ENCODE results near the gene CCDC142. TPM values are rescaled to one million over a fixed set of nuclear protein-coding genes. Genes with fewer than 3 reads are reported as not detected.
"Not testable (repeated sequence)": the region's sequence is repeated elsewhere in the genome, so short reads cannot be mapped to it uniquely, and the experiment has no call there.

Gene CCDC142
- total RNA-seq, 1 donor from 2014 or later: 29.4 TPM

GRCh38 chr2:74447230-74447999 lies 35.4 kb downstream of the CCDC142 start:
- no peaks in the 10 kb centered on the region for H3K36me3 Mint-ChIP-seq
- DNase-seq (ENCODE audit: low spot score in 2 of 2, unreplicated experiment in 2 of 2): no peak

GRCh38 chr2:74444498-74445318 lies 38.1 kb downstream of the CCDC142 start:
- no peaks in the 10 kb centered on the region for H3K36me3 Mint-ChIP-seq
- no peaks in the 10 kb centered on the region for H3K27me3 Mint-ChIP-seq (ENCODE audit: low read depth)
- no peak for DNase-seq (ENCODE audit: low spot score in 2 of 2, unreplicated experiment in 2 of 2)
- no peaks in the 10 kb centered on the region for H3K9me3 Mint-ChIP-seq
- no peak for TF ChIP-seq CTCF (IDR thresholded peaks at IDR 0.05; ENCODE audit: unreplicated experiment)
- H3K4me3 Mint-ChIP-seq: no peak overlapping the region
- peak overlapping the region; percentile 87 for H3K27ac Mint-ChIP-seq
- peaks cover 22% of the 10 kb centered on the region for H3K4me1 Mint-ChIP-seq

More at GRCh38 chr2:74447230-74447999, 35.4 kb downstream of the CCDC142 start:
- peaks cover 20% of the 10 kb centered on the region for H3K4me1 Mint-ChIP-seq
- TF ChIP-seq CTCF (IDR thresholded peaks at IDR 0.05; ENCODE audit: unreplicated experiment): no peak
- H3K4me3 Mint-ChIP-seq: no peak overlapping the region
- no peaks in the 10 kb centered on the region for H3K27me3 Mint-ChIP-seq (ENCODE audit: low read depth)
- no peaks in the 10 kb centered on the region for H3K9me3 Mint-ChIP-seq
- no peak overlapping the region for H3K27ac Mint-ChIP-seq

GRCh38 chr2:74442483-74443297 lies 40.1 kb downstream of the CCDC142 start:
- H3K27ac Mint-ChIP-seq: peak overlapping the region; percentile 96
- H3K4me1 Mint-ChIP-seq: peaks cover 41% of the 10 kb centered on the region
- not testable (repeated sequence) for H3K36me3 Mint-ChIP-seq; H3K27me3 Mint-ChIP-seq (ENCODE audit: low read depth); DNase-seq (ENCODE audit: low spot score in 2 of 2, unreplicated experiment in 2 of 2); H3K9me3 Mint-ChIP-seq
- peak overlapping the region; percentile 93 for H3K4me3 Mint-ChIP-seq

- TF ChIP-seq CTCF (IDR thresholded peaks at IDR 0.05; ENCODE audit: unreplicated experiment): no peak
- H3K9me3 Mint-ChIP-seq: no peaks in the 10 kb centered on the region
- H3K27me3 Mint-ChIP-seq (ENCODE audit: low read depth): no peaks in the 10 kb centered on the region
- peak within 1 kb of the TSS; percentile 93 for H3K4me3 Mint-ChIP-seq
- peaks cover 48% of the 10 kb centered on the region for H3K4me1 Mint-ChIP-seq
- peak within 1 kb of the TSS; percentile 99 for H3K27ac Mint-ChIP-seq
- no peaks in the 10 kb centered on the region for H3K36me3 Mint-ChIP-seq
- peak in 1 of 2 experiments; percentile 68 for DNase-seq (ENCODE audit: low spot score in 2 of 2, unreplicated experiment in 2 of 2)
These were observed 40.9 kb downstream of the CCDC142 start, which contains the start of gene RTKN for GRCh38 chr2:74441690-74442482. Gene RTKN (minus strand): TSS chr2:74441937. CDS start chr2:74441816, 121 bp downstream.

- H3K27ac Mint-ChIP-seq: peak overlapping the region; percentile 99
- no peaks in the 10 kb centered on the region for H3K27me3 Mint-ChIP-seq (ENCODE audit: low read depth)
- TF ChIP-seq CTCF (IDR thresholded peaks at IDR 0.05; ENCODE audit: unreplicated experiment): no peak
- H3K4me3 Mint-ChIP-seq: peak overlapping the region; percentile 93
- H3K36me3 Mint-ChIP-seq: no peaks in the 10 kb centered on the region
- no peak for DNase-seq (ENCODE audit: low spot score in 2 of 2, unreplicated experiment in 2 of 2)
- H3K9me3 Mint-ChIP-seq: no peaks in the 10 kb centered on the region
- H3K4me1 Mint-ChIP-seq: peaks cover 49% of the 10 kb centered on the region
These were observed 41.6 kb downstream of the CCDC142 start for GRCh38 chr2:74441170-74441689.

Data from mesothelial cell of epicardium (in vitro differentiated cells).